Endometrial microvascular endothelial cells (primary cell): ENCODE measurements around the gene CD207. TPM values are rescaled to one million over a fixed set of nuclear protein-coding genes. Genes with fewer than 3 reads are reported as not detected.
"Not testable (repeated sequence)": the region's sequence is repeated elsewhere in the genome, so short reads cannot be mapped to it uniquely, and the experiment has no call there.

Experiments used
- in situ Hi-C: cut with HindIII; loops from 2 replicates; pipeline ENCODE4 v1.10.0; 2017; ENCODE audit warnings: low sequenced_read_pairs, low pct_unique_long_range_greater_than_20kb; ENCODE audit errors: inconsistent ontology term
- total RNA-seq: library from RNA; depleted of rRNA; stranded (reverse); fragments of >200 nt; gene quantifications from one replicate; pipeline ENCODE4 v1.2.3, GENCODE V29; 2015; ENCODE audit errors: inconsistent ontology term

CD207 gene
- total RNA-seq, 1 donor from 2014 or later: not detected

GRCh38 chr2:70799706-70800105 is 35.9 kb downstream of the CD207 start:
- in situ Hi-C loops: no loop called here

GRCh38 chr2:70797996-70798395 is 37.6 kb downstream of the CD207 start:
- in situ Hi-C loops: not testable (repeated sequence)

- in situ Hi-C loops: no loop called here
Measured at GRCh38 chr2:70797506-70797905, 38.1 kb downstream of the CD207 start.

GRCh38 chr2:70796262-70796661 is 39.4 kb downstream of the CD207 start:
- in situ Hi-C loops: no loop called here

- in situ Hi-C loops: no loop called here
Measured at GRCh38 chr2:70795164-70795995, 40.2 kb downstream of the CD207 start.

- in situ Hi-C loops: no loop called here
Measured at GRCh38 chr2:70793450-70793849, 42.2 kb downstream of the CD207 start.

- in situ Hi-C loops: no loop called here
Measured at GRCh38 chr2:70790136-70790828, 45.3 kb downstream of the CD207 start, which contains the start of gene FIGLA. TSS of gene FIGLA (minus strand) at chr2:70790643. CDS start at chr2:70790638, 5 bp downstream.

- in situ Hi-C loops: no loop called here
Measured at GRCh38 chr2:70789304-70790135, 46.1 kb downstream of the CD207 start.

- in situ Hi-C loops: no loop called here
Measured at GRCh38 chr2:70785137-70785911, 50.3 kb downstream of the CD207 start.

GRCh38 chr2:70784320-70784719 is 51.3 kb downstream of the CD207 start:
- in situ Hi-C loops: no loop called here

Other genes starting within 250 kb of the CD207 start
- gene ADD2, start 67.6 kb downstream of the CD207 start, total RNA-seq: 0.74 TPM
- gene FIGLA, start 45.2 kb downstream of the CD207 start, total RNA-seq: not detected
- gene CLEC4F, start 15.2 kb downstream of the CD207 start, total RNA-seq: not detected
- 6.4 TPM for gene VAX2, start 64.8 kb upstream of the CD207 start, total RNA-seq
- gene ATP6V1B1, start 100.1 kb upstream of the CD207 start, total RNA-seq: not detected
- not detected for gene ANKRD53, start 142.8 kb upstream of the CD207 start, total RNA-seq
- 88.5 TPM for gene TEX261, start 159.1 kb upstream of the CD207 start, total RNA-seq
- 105 TPM for gene NAGK, start 232.8 kb upstream of the CD207 start, total RNA-seq